Keratinocyte (primary cell): ENCODE data around the gene EMP2. TPM values are rescaled to one million over a fixed set of nuclear protein-coding genes. Genes with fewer than 3 reads are reported as not detected.

Experiments
- DNase-seq: peaks from one replicate; pipeline ENCODE4 v3.0.0-alpha.2; 2011; ENCODE audit warnings: low read depth, missing footprints, low spot score
- FAIRE-seq: peaks from 2 replicates; lab custom pipeline; 2011; peaks lifted over from hg19 to GRCh38; lab: Jason Lieb, UNC
- H2AFZ ChIP-seq: 2 replicates; pipeline ENCODE4 v1.6.0; 2012; ENCODE audit warnings: low read length, control low read depth, inconsistent platforms; ENCODE audit not compliant: control insufficient read depth
- H3K27ac ChIP-seq: 2 replicates; pipeline ENCODE4 v1.5.1; 2011; ENCODE audit warnings: low read length; ENCODE audit not compliant: control insufficient read depth, insufficient read depth
- H3K27me3 ChIP-seq: 3 replicates; pipeline ENCODE4 v1.6.0; 2011; ENCODE audit warnings: low read length; ENCODE audit not compliant: control insufficient read depth, insufficient read depth; ENCODE audit errors: extremely low read depth
- H3K36me3 ChIP-seq, 2 experiments: 2 replicates in 1 of 2; 3 replicates in 1 of 2; pipeline ENCODE4 v1.5.1; 2011; ENCODE audit warnings: low read length in 2 of 2, mild to moderate bottlenecking in 1 of 2; ENCODE audit not compliant: control insufficient read depth in 2 of 2, insufficient read depth in 2 of 2; ENCODE audit errors: extremely low read depth in 1 of 2
- H3K4me1 ChIP-seq: 3 replicates; pipeline ENCODE4 v1.5.1; 2011; ENCODE audit warnings: low read length; ENCODE audit not compliant: control insufficient read depth, insufficient read depth; ENCODE audit errors: extremely low read depth
- H3K4me2 ChIP-seq: 3 replicates; pipeline ENCODE4 v1.6.0; 2011; ENCODE audit warnings: low read depth, low read length; ENCODE audit not compliant: control insufficient read depth, insufficient read depth; ENCODE audit errors: extremely low read depth
- H3K4me3 ChIP-seq, 3 experiments: fragments of 200-600 bp in 1 of 3; sonication (generic) in 1 of 3; 2 replicates in 2 of 3; 3 replicates in 1 of 3; pipeline ENCODE4 v1.5.1; 2011 to 2016; ENCODE audit warnings: low read length in 3 of 3, mild to moderate bottlenecking in 3 of 3, control low read depth in 2 of 3, inconsistent platforms in 1 of 3, low read depth in 1 of 3, mixed read lengths in 1 of 3, mixed run types in 1 of 3, moderate library complexity in 1 of 3; ENCODE audit not compliant: control insufficient read depth in 2 of 3, insufficient read depth in 2 of 3; ENCODE audit errors: extremely low read depth in 1 of 3
- H3K79me2 ChIP-seq: 2 replicates; pipeline ENCODE4 v1.6.0; 2012; ENCODE audit warnings: low read length; ENCODE audit not compliant: control insufficient read depth, insufficient read depth
- H3K9ac ChIP-seq: 3 replicates; pipeline ENCODE4 v1.6.0; 2011; ENCODE audit warnings: low read length; ENCODE audit not compliant: control insufficient read depth, insufficient read depth; ENCODE audit errors: extremely low read depth
- H3K9me1 ChIP-seq: 3 replicates; pipeline ENCODE4 v1.6.0; 2011; ENCODE audit warnings: low read length; ENCODE audit not compliant: control insufficient read depth, insufficient read depth; ENCODE audit errors: extremely low read depth
- H3K9me3 ChIP-seq: 2 replicates; pipeline ENCODE4 v1.5.1; 2012; ENCODE audit warnings: low read depth, low read length; ENCODE audit not compliant: control insufficient read depth
- H4K20me1 ChIP-seq: 3 replicates; pipeline ENCODE4 v1.6.0; 2011; ENCODE audit warnings: low read length; ENCODE audit not compliant: control insufficient read depth, insufficient read depth; ENCODE audit errors: extremely low read depth
- CTCF ChIP-seq, 3 experiments: IDR thresholded peaks in 1 of 3; conservative IDR thresholded peaks in 1 of 3; optimal IDR thresholded peaks in 1 of 3; 2 replicates in 2 of 3; 3 replicates in 1 of 3; pipeline versions ENCODE3 to v1.5.1; 2011; ENCODE audit warnings: low read length in 3 of 3, mild to moderate bottlenecking in 3 of 3, moderate library complexity in 2 of 3, control low read depth in 1 of 3, inconsistent platforms in 1 of 3; ENCODE audit not compliant: insufficient read depth in 2 of 3; ENCODE audit errors: extremely low read depth in 1 of 3
- EZH2 ChIP-seq: IDR thresholded peaks from one replicate; pipeline ENCODE4 v1.6.1; 2012; ENCODE audit warnings: inconsistent platforms, mild to moderate bottlenecking, low read length, moderate library complexity
- dilution Hi-C: fragments of 300-500 bp; cut with MboI; formaldehyde crosslinking; loops from one replicate; pipeline ENCODE4 v1.7.0; 2020; ENCODE audit warnings: low sequenced_read_pairs; ENCODE audit not compliant: extremely low pct_ligation_motif_present
- polyA plus RNA-seq, 5 experiments: library from polyadenylated mRNA; depleted of rRNA in 3 of 5; stranded (reverse) in 3 of 5; stranded (forward) in 1 of 5; unstranded in 1 of 5; fragments of >200 nt; gene quantifications; 1 replicate in 1 of 5; 2 replicates in 3 of 5; 3 replicates in 1 of 5; pipeline versions ENCODE4 v1.2.1 to v1.2.3, GENCODE V29; 2011 to 2012; ENCODE audit warnings: missing spikeins in 2 of 5, low read depth in 1 of 5, low replicate concordance in 1 of 5

EMP2 gene
- polyA plus RNA-seq, 1 donor (not counting 4 experiments of a cell fraction or from before 2014, with no cell fraction given): 19.1 TPM

GRCh38 chr16:10610499-10611184, 30.2 kb upstream of the EMP2 start:
- H3K4me3 ChIP-seq: no peak overlapping the region
- H3K9me3 ChIP-seq: no peaks in the 10 kb centered on the region
- TF ChIP-seq CTCF (optimal IDR thresholded peaks at IDR 0.05 in 1 of 3, IDR thresholded peaks at IDR 0.05 in 1 of 3, conservative IDR thresholded peaks at IDR 0.05 in 1 of 3; ENCODE audit: extremely low read depth in 1 of 3, insufficient read depth in 2 of 3, low read length in 3 of 3): no peak
- no peak for TF ChIP-seq EZH2
- dilution Hi-C loops: no loop called here
- H3K4me2 ChIP-seq: no peak overlapping the region
- H3K9me1 ChIP-seq: no peaks in the 10 kb centered on the region
- no peak for FAIRE-seq
- DNase-seq: no peak
- H3K27me3 ChIP-seq: no peaks in the 10 kb centered on the region
- H3K27ac ChIP-seq: no peak overlapping the region
- no peak overlapping the region for H2AFZ ChIP-seq
- H3K4me1 ChIP-seq: peaks cover 7% of the 10 kb centered on the region
- H3K36me3 ChIP-seq: no peaks in the 10 kb centered on the region
- no peaks in the 10 kb centered on the region for H3K79me2 ChIP-seq
- no peaks in the 10 kb centered on the region for H4K20me1 ChIP-seq
- no peak overlapping the region for H3K9ac ChIP-seq

GRCh38 chr16:10609402-10609774, 29.0 kb upstream of the EMP2 start:
- dilution Hi-C loops: no loop called here
- TF ChIP-seq CTCF (optimal IDR thresholded peaks at IDR 0.05 in 1 of 3, IDR thresholded peaks at IDR 0.05 in 1 of 3, conservative IDR thresholded peaks at IDR 0.05 in 1 of 3; ENCODE audit: extremely low read depth in 1 of 3, insufficient read depth in 2 of 3, low read length in 3 of 3): no peak
- TF ChIP-seq EZH2: no peak
- no peak overlapping the region for H3K9ac ChIP-seq
- peak; percentile 62 for FAIRE-seq
- no peaks in the 10 kb centered on the region for H3K9me3 ChIP-seq
- H3K4me1 ChIP-seq: peaks cover 7% of the 10 kb centered on the region
- H3K27ac ChIP-seq: no peak overlapping the region
- no peak for DNase-seq
- no peak overlapping the region for H3K4me3 ChIP-seq
- H3K36me3 ChIP-seq: no peaks in the 10 kb centered on the region
- no peaks in the 10 kb centered on the region for H3K79me2 ChIP-seq
- H3K27me3 ChIP-seq: no peaks in the 10 kb centered on the region
- H3K4me2 ChIP-seq: no peak overlapping the region
- no peaks in the 10 kb centered on the region for H4K20me1 ChIP-seq
- no peaks in the 10 kb centered on the region for H3K9me1 ChIP-seq
- H2AFZ ChIP-seq: peak overlapping the region; percentile 38
